ENCODE results near the gene PNPLA2.

The PNPLA2 gene

DNA sequence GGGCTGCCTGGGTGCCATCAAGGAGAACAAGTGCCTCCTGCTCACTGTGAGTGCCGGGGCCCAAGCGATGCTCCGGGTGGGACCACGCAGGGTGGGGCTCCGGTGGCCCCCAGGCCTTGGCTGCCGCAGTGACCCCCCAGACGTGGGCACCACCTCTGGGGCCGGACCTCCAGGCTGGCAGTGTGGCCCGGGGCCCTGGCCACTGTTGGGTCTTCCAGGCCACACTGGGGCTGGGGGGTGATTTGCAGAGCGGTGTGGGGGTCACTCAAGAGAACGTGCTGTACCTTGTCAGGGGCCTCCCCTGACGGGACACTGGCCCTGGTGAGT lies 43.9 kb downstream of the PNPLA2 start:
- DNase-seq, result no peak

DNA sequence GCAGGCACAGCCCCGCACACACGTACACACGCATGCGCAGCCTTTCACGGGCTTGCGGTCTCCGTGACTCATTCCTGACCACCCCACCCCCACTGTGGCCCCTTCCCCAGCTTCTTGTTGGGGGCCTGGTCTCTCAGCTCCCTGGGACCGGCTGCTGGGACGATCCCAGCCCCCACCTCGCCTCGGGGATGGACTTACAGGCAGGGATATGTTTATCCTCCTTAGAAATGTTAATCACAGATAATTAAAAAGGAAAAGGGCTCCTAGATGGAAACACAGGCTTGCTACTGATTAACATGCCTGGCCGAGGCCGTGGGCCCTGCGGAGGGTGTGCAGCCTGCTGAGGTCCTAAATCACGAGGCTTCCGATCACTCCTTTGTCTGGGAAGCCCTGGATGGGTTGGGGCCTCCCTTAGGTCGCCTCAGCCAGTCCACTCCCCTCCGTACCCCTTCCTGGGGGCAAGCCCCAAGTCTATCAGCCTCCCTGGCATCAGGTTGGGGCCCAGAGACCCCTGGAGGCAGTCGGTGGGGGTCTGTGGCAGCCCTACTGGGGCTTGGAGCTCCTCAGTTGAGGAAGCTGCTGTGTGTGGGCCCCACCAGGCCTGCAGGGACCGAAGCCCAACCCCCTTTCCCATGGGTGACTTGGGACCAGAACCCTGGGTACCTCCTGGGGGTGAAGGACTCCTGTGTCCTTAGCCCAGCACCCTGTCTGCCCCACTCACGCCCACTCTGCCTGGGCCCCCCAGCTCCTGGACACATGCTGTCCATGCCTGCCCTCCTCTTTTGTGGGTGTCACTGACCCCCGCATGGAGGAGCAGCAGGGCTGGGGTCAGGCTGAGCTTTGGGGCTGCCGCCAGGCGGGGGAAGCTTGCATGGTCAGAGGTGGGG lies 44.6 kb downstream of the PNPLA2 start:
- no peak for DNase-seq

DNA sequence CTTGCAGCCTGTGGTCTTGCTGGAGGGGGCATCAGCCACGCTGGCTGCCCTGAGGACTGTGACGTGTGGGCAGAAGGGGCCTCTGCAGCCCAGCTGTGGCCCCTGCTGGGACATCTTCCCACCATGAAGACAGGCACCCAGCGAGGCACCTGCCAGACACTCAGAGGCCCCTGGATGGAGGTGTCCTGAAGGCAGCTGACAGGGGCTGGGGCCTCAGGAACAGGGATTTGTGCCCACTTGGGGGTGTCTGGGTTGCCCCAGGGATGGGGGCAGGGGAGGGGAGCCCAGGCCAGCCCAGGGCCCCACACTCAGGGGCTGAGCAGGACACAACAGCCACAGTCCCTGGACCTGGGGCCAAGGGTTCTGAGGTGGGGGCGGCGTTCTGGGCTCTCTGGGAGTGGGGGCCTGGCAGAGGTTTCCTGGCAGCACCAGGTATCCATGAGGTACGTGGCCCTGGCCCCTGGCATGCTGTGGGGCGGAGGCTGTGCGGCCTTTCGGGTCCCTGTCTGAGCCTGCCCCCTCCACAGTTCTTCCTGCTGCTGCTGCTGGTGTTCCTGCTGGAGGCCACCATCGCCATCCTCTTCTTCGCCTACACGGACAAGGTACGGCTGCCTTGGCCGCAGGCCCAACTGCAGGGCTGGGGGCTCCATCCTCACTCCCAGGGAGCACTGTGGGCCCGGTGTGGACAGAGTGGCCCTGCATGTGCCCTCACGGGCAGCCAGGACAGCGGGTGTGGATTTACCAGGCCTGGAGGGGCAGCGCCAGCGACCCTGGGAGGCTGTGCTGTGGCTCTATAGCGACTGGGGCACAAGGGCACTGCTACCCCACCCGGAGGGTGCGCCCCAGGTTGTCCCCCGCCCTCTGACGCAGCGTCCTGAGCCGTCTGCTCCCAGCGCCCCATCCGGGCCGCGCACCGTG lies 45.5 kb downstream of the PNPLA2 start:
- DNase-seq, result no peak

GRCh38 chr11:864898-865297 lies 46.2 kb downstream of the PNPLA2 start:
- no peak for DNase-seq

DNA sequence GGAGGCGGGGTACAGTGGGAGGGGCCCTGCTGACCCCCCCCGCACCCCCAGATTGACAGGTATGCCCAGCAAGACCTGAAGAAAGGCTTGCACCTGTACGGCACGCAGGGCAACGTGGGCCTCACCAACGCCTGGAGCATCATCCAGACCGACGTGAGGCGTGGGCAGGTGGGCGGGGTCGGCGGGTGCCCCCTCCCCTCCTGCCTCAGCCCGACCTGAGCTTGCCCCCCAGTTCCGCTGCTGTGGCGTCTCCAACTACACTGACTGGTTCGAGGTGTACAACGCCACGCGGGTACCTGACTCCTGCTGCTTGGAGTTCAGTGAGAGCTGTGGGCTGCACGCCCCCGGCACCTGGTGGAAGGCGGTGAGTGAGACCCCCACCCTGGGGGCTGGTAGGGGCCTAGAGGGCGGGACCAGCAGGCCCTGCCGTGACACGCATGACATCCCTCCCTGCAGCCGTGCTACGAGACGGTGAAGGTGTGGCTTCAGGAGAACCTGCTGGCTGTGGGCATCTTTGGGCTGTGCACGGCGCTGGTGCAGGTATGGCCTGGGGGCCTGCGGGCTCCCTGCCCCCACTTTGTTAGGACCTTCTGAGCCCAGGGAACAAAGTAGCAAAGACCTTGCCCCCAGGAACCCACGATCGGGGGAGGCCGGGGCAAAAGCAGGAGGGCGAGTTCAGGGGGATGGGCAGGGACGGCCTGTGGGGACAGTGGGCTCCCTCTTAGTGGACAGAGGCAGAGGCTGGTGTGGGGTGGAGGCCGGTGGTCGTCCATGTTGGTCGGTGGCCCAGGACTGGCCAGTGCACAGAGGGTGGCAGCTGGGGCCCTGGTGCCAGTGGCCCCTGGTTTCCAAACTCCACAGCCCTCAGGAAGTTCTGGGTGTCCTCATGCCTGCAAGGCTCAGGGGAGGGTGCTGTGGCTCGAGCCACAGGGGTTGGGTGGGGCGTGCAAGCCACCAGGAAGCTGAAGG lies 47.0 kb downstream of the PNPLA2 start:
- DNase-seq, result no peak

GRCh38 chr11:866481-866880 lies 47.8 kb downstream of the PNPLA2 start:
- no peak for DNase-seq

GRCh38 chr11:867856-868358 lies 49.2 kb downstream of the PNPLA2 start:
- no peak for DNase-seq

- no peak for DNase-seq
These were observed 49.7 kb downstream of the PNPLA2 start for GRCh38 chr11:868394-868793.

DNA sequence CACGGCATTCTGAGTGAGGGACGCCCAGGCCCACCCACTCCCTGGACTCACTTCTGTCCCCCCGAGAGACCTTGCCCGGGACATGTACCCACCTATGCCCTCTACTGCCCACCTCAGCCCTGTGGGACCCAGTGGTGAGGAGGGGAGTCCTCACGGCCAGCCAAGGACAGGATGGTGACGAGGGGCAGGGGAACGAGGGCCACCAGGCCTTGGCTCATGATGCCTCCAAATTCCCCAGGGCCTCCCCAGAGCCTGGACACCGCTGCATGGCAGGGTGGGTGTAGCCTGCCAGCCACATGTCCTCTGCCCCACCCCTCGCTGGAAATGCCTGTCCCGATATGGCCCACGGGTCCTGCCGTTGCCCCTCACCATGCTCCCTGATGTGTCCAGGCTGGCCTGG lies 50.1 kb downstream of the PNPLA2 start:
- DNase-seq, result no peak

- DNase-seq, result no peak
These were observed 50.8 kb downstream of the PNPLA2 start for GRCh38 chr11:869399-870126.

DNA sequence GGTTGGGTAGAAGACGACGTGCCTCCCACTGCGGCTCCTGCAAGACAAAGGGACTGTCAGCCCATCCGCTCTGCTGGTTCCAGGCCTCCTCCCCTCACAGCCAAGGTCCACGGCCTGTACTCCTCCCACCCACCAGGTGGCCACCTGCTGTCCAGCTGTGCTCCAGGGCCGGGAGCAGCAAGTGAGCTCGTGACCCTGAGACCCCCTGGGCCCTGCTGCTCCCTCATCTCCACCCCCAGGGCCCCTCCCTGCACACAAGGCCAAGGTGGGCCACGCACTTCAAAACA lies 51.4 kb downstream of the PNPLA2 start:
- no peak for DNase-seq

DNA sequence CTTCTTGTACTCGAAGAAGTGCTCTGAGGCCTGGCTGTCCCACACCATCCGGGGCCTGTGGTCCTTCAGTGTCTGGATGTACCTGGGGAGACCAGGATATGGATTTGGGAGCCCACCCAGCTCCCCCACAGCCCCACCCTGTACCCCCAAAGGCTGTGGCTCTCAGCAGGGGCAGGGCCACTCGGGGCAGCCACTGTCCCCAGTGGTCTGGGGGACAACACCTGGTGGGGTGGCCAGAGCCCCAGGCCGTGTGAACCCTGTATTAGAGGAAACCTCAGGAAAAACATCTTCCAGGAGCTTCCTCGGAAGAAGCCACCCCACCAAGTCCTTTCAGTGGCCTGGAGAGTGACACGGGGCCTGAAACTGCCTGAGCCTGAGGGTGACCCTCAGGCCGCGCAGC lies 51.7 kb downstream of the PNPLA2 start:
- DNase-seq, result no peak

DNA sequence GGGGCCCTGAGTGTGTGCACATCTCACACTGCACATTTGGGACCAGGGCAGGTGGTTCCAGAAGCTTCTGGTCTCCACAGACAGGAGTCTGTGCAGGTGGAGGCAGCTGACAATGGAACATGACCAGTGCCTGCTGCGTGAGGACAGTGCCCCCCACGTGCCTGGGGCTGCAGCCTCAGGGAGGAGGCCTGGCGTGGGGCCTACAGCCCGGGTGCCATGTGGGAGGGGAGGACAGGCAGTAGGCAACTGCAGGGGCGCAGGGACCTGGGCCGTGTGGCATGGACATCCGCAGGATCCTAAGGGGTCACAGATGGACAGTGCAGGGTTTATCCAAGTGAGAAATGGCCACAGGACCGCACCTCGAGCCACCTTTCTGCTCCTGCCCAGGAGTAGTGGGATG lies 52.8 kb downstream of the PNPLA2 start:
- DNase-seq, result no peak

GRCh38 chr11:872799-873198 lies 54.1 kb downstream of the PNPLA2 start:
- DNase-seq, result no peak

GRCh38 chr11:873706-874105 lies 55.0 kb downstream of the PNPLA2 start:
- no peak for DNase-seq

All from hematopoietic multipotent progenitor cell treated with erythropoietin and hydrocortisone succinate and interleukin-3 and kit ligand, for 4 days (in vitro differentiated cells).